K562 (cell line): ENCODE data around the gene KIAA0319L. TPM values are rescaled to one million over a fixed set of nuclear protein-coding genes. Genes with fewer than 3 reads are reported as not detected.

ENCODE experiments used
- ARID2 ChIP-seq: fragments of 450-650 bp; IDR thresholded peaks from 2 replicates; pipeline ENCODE4 v1.6.1; 2017; ENCODE audit warnings: antibody characterized with exemption, mild to moderate bottlenecking
- CEBPB ChIP-seq: fragments of 450-650 bp; IDR thresholded peaks from 2 replicates; pipeline ENCODE4 v1.6.1; 2016; ENCODE audit warnings: missing genetic modification characterization, missing compliant biosample characterization
- FOXK2 ChIP-seq, 2 experiments: fragments of 450-650 bp; IDR thresholded peaks in 1 of 2; conservative IDR thresholded peaks in 1 of 2; 2 replicates each; pipeline ENCODE4 v1.6.1; 2016; ENCODE audit warnings: low read depth in 2 of 2, mild to moderate bottlenecking in 1 of 2
- IRF2 ChIP-seq: sonication (generic); formaldehyde crosslinking; IDR thresholded peaks from 2 replicates; pipeline ENCODE4 v1.8.1; 2022; ENCODE audit warnings: mild to moderate bottlenecking, missing genetic modification reagents
- PML ChIP-seq: IDR thresholded peaks from 2 replicates; pipeline ENCODE4 v1.6.1; 2012; ENCODE audit warnings: low read length, inconsistent platforms
- RCOR1 ChIP-seq, 2 experiments: IDR thresholded peaks; 2 replicates each; pipeline ENCODE4 v1.6.1; 2012; ENCODE audit warnings: low read depth in 2 of 2, low read length in 2 of 2, borderline replicate concordance in 1 of 2, improper control_type of control experiment in 1 of 2
- SMC3 ChIP-seq: conservative IDR thresholded peaks from 2 replicates; pipeline ENCODE4 v1.6.1; 2011; ENCODE audit warnings: low read depth, low read length, improper control_type of control experiment; ENCODE audit not compliant: insufficient read depth
- polyA plus RNA-seq, 8 experiments: library from polyadenylated mRNA; depleted of rRNA in 4 of 8; stranded (reverse) in 5 of 8; unstranded in 3 of 8; fragments of >200 nt; fragmentation: Nextera tagmentation in 2 of 8; fragmentation: Illumina TruSeq in 1 of 8; extraction: Ambion mirVana in 2 of 8; extraction: Trizol in 1 of 8; gene quantifications; 2 replicates each; pipeline versions ENCODE4 v1.2.1 to v1.2.3, GENCODE V29; 2011 to 2014; ENCODE audit warnings: inconsistent platforms in 1 of 8, missing spikeins in 1 of 8
- total RNA-seq, 7 experiments: library from RNA; depleted of rRNA in 6 of 7; stranded (reverse); fragments of >200 nt in 6 of 7; fragmentation: Illumina TruSeq in 2 of 7; extraction: Trizol in 2 of 7; gene quantifications; 2 replicates each; pipeline versions ENCODE4 v1.2.1 to v1.2.3, GENCODE V29; 2011 to 2021; ENCODE audit warnings: low replicate concordance in 1 of 7
- TF ChIP-seq, protein P1 (sequence below): fragments of 450-650 bp; IDR thresholded peaks from 2 replicates; pipeline ENCODE4 v1.6.1; 2016; ENCODE audit warnings: mild to moderate bottlenecking, moderate library complexity
- TF ChIP-seq, protein P2 (sequence below), 2 experiments: IDR thresholded peaks; 2 replicates each; pipeline ENCODE4 v1.6.1; 2011; ENCODE audit warnings: borderline replicate concordance in 1 of 2, control low read depth in 1 of 2, low read depth in 1 of 2, low read length in 1 of 2, mild to moderate bottlenecking in 1 of 2, mixed read lengths in 1 of 2, moderate library complexity in 1 of 2; ENCODE audit not compliant: insufficient read depth in 1 of 2, insufficient read length in 1 of 2, poor library complexity in 1 of 2, severe bottlenecking in 1 of 2; ENCODE audit errors: extremely low read depth in 1 of 2
- TF ChIP-seq, protein P3 (sequence below): sonication (generic); formaldehyde crosslinking; IDR thresholded peaks from 2 replicates; pipeline ENCODE4 v1.9.0; 2022; ENCODE audit warnings: mild to moderate bottlenecking, missing genetic modification reagents
- TF ChIP-seq, protein P4 (sequence below): IDR thresholded peaks from 2 replicates; pipeline ENCODE4 v1.6.1; 2011; ENCODE audit warnings: borderline replicate concordance, low read depth, mild to moderate bottlenecking, moderate library complexity, low read length; ENCODE audit not compliant: insufficient read depth, poor library complexity, severe bottlenecking

Gene KIAA0319L
- total and polyA plus RNA-seq, 9 of the 15 experiments (the other 6 are each of a cell fraction or from before 2014, with no cell fraction given) = 2.4 to 51.7 (median 27.4) TPM

DNA sequence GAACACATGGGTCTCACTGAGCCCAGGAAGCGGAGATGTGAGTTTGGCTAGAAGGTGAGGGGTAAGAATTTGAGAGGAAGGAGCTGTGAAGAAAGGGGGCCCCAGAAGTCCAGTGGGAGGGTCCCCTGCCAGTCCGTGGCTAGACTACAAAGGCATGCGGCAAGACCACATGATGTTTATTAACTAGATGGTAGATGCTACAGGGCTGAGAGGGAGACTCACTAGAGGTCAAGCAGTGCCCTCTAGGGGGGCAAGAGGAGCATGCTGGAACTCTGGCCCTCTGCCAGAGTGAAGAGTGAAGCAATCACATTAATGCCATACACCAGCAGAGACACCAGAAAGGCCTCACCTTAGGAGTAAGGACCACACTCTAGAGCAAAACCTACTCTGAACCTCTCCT, 12.2 kb downstream of the KIAA0319L start (continued):
- TF ChIP-seq, protein P1, sequence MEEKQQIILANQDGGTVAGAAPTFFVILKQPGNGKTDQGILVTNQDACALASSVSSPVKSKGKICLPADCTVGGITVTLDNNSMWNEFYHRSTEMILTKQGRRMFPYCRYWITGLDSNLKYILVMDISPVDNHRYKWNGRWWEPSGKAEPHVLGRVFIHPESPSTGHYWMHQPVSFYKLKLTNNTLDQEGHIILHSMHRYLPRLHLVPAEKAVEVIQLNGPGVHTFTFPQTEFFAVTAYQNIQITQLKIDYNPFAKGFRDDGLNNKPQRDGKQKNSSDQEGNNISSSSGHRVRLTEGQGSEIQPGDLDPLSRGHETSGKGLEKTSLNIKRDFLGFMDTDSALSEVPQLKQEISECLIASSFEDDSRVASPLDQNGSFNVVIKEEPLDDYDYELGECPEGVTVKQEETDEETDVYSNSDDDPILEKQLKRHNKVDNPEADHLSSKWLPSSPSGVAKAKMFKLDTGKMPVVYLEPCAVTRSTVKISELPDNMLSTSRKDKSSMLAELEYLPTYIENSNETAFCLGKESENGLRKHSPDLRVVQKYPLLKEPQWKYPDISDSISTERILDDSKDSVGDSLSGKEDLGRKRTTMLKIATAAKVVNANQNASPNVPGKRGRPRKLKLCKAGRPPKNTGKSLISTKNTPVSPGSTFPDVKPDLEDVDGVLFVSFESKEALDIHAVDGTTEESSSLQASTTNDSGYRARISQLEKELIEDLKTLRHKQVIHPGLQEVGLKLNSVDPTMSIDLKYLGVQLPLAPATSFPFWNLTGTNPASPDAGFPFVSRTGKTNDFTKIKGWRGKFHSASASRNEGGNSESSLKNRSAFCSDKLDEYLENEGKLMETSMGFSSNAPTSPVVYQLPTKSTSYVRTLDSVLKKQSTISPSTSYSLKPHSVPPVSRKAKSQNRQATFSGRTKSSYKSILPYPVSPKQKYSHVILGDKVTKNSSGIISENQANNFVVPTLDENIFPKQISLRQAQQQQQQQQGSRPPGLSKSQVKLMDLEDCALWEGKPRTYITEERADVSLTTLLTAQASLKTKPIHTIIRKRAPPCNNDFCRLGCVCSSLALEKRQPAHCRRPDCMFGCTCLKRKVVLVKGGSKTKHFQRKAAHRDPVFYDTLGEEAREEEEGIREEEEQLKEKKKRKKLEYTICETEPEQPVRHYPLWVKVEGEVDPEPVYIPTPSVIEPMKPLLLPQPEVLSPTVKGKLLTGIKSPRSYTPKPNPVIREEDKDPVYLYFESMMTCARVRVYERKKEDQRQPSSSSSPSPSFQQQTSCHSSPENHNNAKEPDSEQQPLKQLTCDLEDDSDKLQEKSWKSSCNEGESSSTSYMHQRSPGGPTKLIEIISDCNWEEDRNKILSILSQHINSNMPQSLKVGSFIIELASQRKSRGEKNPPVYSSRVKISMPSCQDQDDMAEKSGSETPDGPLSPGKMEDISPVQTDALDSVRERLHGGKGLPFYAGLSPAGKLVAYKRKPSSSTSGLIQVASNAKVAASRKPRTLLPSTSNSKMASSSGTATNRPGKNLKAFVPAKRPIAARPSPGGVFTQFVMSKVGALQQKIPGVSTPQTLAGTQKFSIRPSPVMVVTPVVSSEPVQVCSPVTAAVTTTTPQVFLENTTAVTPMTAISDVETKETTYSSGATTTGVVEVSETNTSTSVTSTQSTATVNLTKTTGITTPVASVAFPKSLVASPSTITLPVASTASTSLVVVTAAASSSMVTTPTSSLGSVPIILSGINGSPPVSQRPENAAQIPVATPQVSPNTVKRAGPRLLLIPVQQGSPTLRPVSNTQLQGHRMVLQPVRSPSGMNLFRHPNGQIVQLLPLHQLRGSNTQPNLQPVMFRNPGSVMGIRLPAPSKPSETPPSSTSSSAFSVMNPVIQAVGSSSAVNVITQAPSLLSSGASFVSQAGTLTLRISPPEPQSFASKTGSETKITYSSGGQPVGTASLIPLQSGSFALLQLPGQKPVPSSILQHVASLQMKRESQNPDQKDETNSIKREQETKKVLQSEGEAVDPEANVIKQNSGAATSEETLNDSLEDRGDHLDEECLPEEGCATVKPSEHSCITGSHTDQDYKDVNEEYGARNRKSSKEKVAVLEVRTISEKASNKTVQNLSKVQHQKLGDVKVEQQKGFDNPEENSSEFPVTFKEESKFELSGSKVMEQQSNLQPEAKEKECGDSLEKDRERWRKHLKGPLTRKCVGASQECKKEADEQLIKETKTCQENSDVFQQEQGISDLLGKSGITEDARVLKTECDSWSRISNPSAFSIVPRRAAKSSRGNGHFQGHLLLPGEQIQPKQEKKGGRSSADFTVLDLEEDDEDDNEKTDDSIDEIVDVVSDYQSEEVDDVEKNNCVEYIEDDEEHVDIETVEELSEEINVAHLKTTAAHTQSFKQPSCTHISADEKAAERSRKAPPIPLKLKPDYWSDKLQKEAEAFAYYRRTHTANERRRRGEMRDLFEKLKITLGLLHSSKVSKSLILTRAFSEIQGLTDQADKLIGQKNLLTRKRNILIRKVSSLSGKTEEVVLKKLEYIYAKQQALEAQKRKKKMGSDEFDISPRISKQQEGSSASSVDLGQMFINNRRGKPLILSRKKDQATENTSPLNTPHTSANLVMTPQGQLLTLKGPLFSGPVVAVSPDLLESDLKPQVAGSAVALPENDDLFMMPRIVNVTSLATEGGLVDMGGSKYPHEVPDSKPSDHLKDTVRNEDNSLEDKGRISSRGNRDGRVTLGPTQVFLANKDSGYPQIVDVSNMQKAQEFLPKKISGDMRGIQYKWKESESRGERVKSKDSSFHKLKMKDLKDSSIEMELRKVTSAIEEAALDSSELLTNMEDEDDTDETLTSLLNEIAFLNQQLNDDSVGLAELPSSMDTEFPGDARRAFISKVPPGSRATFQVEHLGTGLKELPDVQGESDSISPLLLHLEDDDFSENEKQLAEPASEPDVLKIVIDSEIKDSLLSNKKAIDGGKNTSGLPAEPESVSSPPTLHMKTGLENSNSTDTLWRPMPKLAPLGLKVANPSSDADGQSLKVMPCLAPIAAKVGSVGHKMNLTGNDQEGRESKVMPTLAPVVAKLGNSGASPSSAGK = 0 out of 2 replicates have a peak, but pooled peaks have one; percentile 41
- no peak for TF ChIP-seq IRF2 (CRISPR knock-in tag)
- peak; percentile 97 for TF ChIP-seq CEBPB (tag)
- TF ChIP-seq, protein P2, sequence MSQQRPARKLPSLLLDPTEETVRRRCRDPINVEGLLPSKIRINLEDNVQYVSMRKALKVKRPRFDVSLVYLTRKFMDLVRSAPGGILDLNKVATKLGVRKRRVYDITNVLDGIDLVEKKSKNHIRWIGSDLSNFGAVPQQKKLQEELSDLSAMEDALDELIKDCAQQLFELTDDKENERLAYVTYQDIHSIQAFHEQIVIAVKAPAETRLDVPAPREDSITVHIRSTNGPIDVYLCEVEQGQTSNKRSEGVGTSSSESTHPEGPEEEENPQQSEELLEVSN (IDR thresholded peaks at IDR 0.05; ENCODE audit: borderline replicate concordance in 1 of 2, extremely low read depth in 1 of 2, insufficient read depth in 1 of 2, insufficient read length in 1 of 2, low read depth in 1 of 2, low read length in 1 of 2, poor library complexity in 1 of 2, severe bottlenecking in 1 of 2) = peak in 1 of 2 experiments; percentile 14
- TF ChIP-seq, protein P3, sequence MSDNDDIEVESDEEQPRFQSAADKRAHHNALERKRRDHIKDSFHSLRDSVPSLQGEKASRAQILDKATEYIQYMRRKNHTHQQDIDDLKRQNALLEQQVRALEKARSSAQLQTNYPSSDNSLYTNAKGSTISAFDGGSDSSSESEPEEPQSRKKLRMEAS (CRISPR knock-in tag) = no peak
- no peak for TF ChIP-seq PML
- 0 out of 2 replicates have a peak, but pooled peaks have one; percentile 12 for TF ChIP-seq ARID2
- peak in 1 of 2 experiments; percentile 27; a peak in 1 of 4 replicates for TF ChIP-seq RCOR1 (IDR thresholded peaks at IDR 0.05; ENCODE audit: borderline replicate concordance in 1 of 2, low read depth in 2 of 2, low read length in 2 of 2)
- TF ChIP-seq, protein P4, sequence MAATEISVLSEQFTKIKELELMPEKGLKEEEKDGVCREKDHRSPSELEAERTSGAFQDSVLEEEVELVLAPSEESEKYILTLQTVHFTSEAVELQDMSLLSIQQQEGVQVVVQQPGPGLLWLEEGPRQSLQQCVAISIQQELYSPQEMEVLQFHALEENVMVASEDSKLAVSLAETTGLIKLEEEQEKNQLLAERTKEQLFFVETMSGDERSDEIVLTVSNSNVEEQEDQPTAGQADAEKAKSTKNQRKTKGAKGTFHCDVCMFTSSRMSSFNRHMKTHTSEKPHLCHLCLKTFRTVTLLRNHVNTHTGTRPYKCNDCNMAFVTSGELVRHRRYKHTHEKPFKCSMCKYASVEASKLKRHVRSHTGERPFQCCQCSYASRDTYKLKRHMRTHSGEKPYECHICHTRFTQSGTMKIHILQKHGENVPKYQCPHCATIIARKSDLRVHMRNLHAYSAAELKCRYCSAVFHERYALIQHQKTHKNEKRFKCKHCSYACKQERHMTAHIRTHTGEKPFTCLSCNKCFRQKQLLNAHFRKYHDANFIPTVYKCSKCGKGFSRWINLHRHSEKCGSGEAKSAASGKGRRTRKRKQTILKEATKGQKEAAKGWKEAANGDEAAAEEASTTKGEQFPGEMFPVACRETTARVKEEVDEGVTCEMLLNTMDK = peak; percentile 43
- 0 out of 4 replicates have a peak, but pooled peaks of 1 of the 2 experiments have one; percentile 36 for TF ChIP-seq FOXK2 (conservative IDR thresholded peaks at IDR 0.05 in 1 of 2, IDR thresholded peaks at IDR 0.05 in 1 of 2; ENCODE audit: low read depth in 2 of 2)
- TF ChIP-seq SMC3 = peak; percentile 82
